WERI-Rb-1 (cell line): ENCODE measurements around the gene TRMT10A.
A peak's percentile ranks its signal among the peaks of the same experiment; 100 is the strongest.

Experiments used
- DNase-seq: peaks from one replicate; pipeline ENCODE4 v3.0.0-alpha.2; 2020
- H3K27ac ChIP-seq: fragments of 250-450 bp; sonication (Bioruptor Pico); 2 replicates; pipeline ENCODE4 v1.5.1; 2020; ENCODE audit warnings: mild to moderate bottlenecking, moderate library complexity
- H3K27me3 ChIP-seq: fragments of 250-450 bp; sonication (Bioruptor Pico); 2 replicates; pipeline ENCODE4 v1.5.1; 2021; ENCODE audit warnings: mild to moderate bottlenecking, low read depth, moderate library complexity; ENCODE audit not compliant: insufficient read depth, severe bottlenecking
- H3K36me3 ChIP-seq: fragments of 250-450 bp; sonication (Bioruptor Pico); 2 replicates; pipeline ENCODE4 v1.5.1; 2020; ENCODE audit warnings: mild to moderate bottlenecking, moderate library complexity
- H3K4me3 ChIP-seq: 2 replicates; pipeline ENCODE4 v1.5.1; 2011; ENCODE audit warnings: low read depth, mild to moderate bottlenecking, control low read depth, low read length
- H3K9me3 ChIP-seq: fragments of 250-450 bp; sonication (Bioruptor Pico); 2 replicates; pipeline ENCODE4 v1.5.1; 2021; ENCODE audit warnings: mild to moderate bottlenecking, moderate library complexity; ENCODE audit not compliant: severe bottlenecking
- CTCF ChIP-seq: IDR thresholded peaks from 2 replicates; pipeline ENCODE4 v1.5.1; 2011; ENCODE audit warnings: low read depth, mild to moderate bottlenecking, control low read depth, inconsistent platforms, low read length

TRMT10A gene

GRCh38 chr4:99573735-99574368 is 10.0 kb upstream of the TRMT10A start:
- no peaks in the 10 kb centered on the region for H3K36me3 ChIP-seq
- H3K9me3 ChIP-seq: no peaks in the 10 kb centered on the region
- no peak for TF ChIP-seq CTCF
- H3K4me3 ChIP-seq: no peak overlapping the region
- no peak for DNase-seq
- H3K27me3 ChIP-seq: no peaks in the 10 kb centered on the region
- H3K27ac ChIP-seq: no peak overlapping the region

- Histone ChIP-seq H3K4me3 (no peak overlapping the region), H3K27me3 (no peaks in the 10 kb centered on the region), H3K27ac (no peak overlapping the region), H3K36me3 (no peaks in the 10 kb centered on the region), H3K9me3 (no peaks in the 10 kb centered on the region)
- TF ChIP-seq CTCF: no peak
- no peak for DNase-seq
Observed at GRCh38 chr4:99572527-99573240, 8.8 kb upstream of the TRMT10A start.

- Histone ChIP-seq H3K9me3 (no peaks in the 10 kb centered on the region), H3K27ac (no peak overlapping the region), H3K36me3 (no peaks in the 10 kb centered on the region), H3K4me3 (no peak overlapping the region), H3K27me3 (no peaks in the 10 kb centered on the region)
- no peak for DNase-seq
- no peak for TF ChIP-seq CTCF
Observed at GRCh38 chr4:99571883-99572282, 8.0 kb upstream of the TRMT10A start.

GRCh38 chr4:99564921-99565320 is 1.1 kb upstream of the TRMT10A start:
- TF ChIP-seq CTCF: no peak
- Histone ChIP-seq H3K9me3 (no peaks in the 10 kb centered on the region), H3K27ac (no peak overlapping the region; the same call in 1 of the 2 replicates), H3K27me3 (no peaks in the 10 kb centered on the region), H3K4me3 (no peak overlapping the region), H3K36me3 (no peaks in the 10 kb centered on the region)
- DNase-seq: peak; percentile 21

- Histone ChIP-seq H3K27me3 (no peaks in the 10 kb centered on the region), H3K27ac (no peak overlapping the region), H3K4me3 (no peak overlapping the region), H3K9me3 (no peaks in the 10 kb centered on the region), H3K36me3 (no peaks in the 10 kb centered on the region)
- no peak for DNase-seq
- TF ChIP-seq CTCF: no peak
Observed at GRCh38 chr4:99552872-99553271, 11.0 kb downstream of the TRMT10A start.
